Inferior parietal cortex (tissue), 1 donor: ENCODE measurements around the gene STAM.
"Not testable (repeated sequence)": the region's sequence is repeated elsewhere in the genome, so short reads cannot be mapped to it uniquely, and the experiment has no call there.

Experiments
- DNase-seq: peaks from one replicate; pipeline ENCODE4 v3.0.0-alpha.2; 2016; ENCODE audit errors: extremely low spot score

The STAM gene

GRCh38 chr10:17643755-17644484 is at the start of gene STAM:
STAM (plus strand) TSS chr10:17644151; CDS start chr10:17644340, 189 bp downstream.
- peak; percentile 94 for DNase-seq

GRCh38 chr10:17597386-17597785 is 46.6 kb upstream of the STAM start:
- no peak for DNase-seq

- DNase-seq = no peak
These were observed 44.9 kb upstream of the STAM start for GRCh38 chr10:17599089-17599488.

GRCh38 chr10:17605936-17606335 is 38.0 kb upstream of the STAM start:
- DNase-seq = no peak

- DNase-seq = no peak
These were observed 37.4 kb upstream of the STAM start for GRCh38 chr10:17606547-17607040.

GRCh38 chr10:17607060-17607459 is 36.9 kb upstream of the STAM start:
- no peak for DNase-seq

- DNase-seq = peak; percentile 71
These were observed 36.2 kb upstream of the STAM start for GRCh38 chr10:17607603-17608332.

- DNase-seq = no peak
These were observed 34.4 kb upstream of the STAM start for GRCh38 chr10:17609523-17610079.

- DNase-seq = peak; percentile 39
These were observed 27.4 kb upstream of the STAM start for GRCh38 chr10:17616403-17617030.

- peak; percentile 43 for DNase-seq
These were observed 26.7 kb upstream of the STAM start, which contains the start of gene HACD1 for GRCh38 chr10:17617031-17617911. HACD1 (minus strand) TSS chr10:17617374; CDS start chr10:17617339, 35 bp downstream.

- no peak for DNase-seq
These were observed 21.9 kb upstream of the STAM start for GRCh38 chr10:17622061-17622460.

GRCh38 chr10:17624996-17625395 is 19.0 kb upstream of the STAM start:
- no peak for DNase-seq

- DNase-seq = no peak
These were observed 17.3 kb upstream of the STAM start for GRCh38 chr10:17626656-17627055.

- not testable (repeated sequence) for DNase-seq
These were observed 11.4 kb upstream of the STAM start for GRCh38 chr10:17632590-17632989.

- no peak for DNase-seq
These were observed 10.6 kb upstream of the STAM start for GRCh38 chr10:17633353-17633752.

- DNase-seq = no peak
These were observed 6.1 kb upstream of the STAM start for GRCh38 chr10:17637869-17638268.

GRCh38 chr10:17640331-17640816 is 3.6 kb upstream of the STAM start:
- DNase-seq = no peak

GRCh38 chr10:17643339-17643754 is 604 bp upstream of the STAM start:
- DNase-seq = no peak

GRCh38 chr10:17644485-17644943 is 563 bp downstream of the STAM start:
- peak; percentile 43 for DNase-seq

GRCh38 chr10:17645621-17646345 is 1.8 kb downstream of the STAM start:
- no peak for DNase-seq
